ENCODE results near the gene HS6ST3.

DNA sequence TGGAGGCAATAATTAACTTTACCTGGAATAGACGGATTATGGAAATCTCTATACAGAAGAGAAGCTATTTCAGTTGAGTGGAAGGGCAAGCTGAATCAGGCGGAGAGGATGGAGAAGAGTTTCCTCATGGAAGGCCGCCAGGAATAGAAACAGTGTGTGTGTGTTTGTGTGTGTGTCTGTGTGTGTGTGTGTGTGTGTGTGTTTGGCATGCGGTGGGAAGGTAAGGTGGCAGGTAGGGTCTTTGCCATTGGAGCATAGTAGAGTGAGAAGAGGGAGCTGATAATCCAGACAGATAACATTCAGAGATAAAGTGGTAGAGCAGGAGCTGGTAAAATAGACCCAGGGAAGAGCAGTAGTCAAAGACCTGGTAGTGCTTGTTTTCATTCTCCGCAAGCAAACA, 9.2 kb upstream of the HS6ST3 start:
- TF ChIP-seq, protein P1, sequence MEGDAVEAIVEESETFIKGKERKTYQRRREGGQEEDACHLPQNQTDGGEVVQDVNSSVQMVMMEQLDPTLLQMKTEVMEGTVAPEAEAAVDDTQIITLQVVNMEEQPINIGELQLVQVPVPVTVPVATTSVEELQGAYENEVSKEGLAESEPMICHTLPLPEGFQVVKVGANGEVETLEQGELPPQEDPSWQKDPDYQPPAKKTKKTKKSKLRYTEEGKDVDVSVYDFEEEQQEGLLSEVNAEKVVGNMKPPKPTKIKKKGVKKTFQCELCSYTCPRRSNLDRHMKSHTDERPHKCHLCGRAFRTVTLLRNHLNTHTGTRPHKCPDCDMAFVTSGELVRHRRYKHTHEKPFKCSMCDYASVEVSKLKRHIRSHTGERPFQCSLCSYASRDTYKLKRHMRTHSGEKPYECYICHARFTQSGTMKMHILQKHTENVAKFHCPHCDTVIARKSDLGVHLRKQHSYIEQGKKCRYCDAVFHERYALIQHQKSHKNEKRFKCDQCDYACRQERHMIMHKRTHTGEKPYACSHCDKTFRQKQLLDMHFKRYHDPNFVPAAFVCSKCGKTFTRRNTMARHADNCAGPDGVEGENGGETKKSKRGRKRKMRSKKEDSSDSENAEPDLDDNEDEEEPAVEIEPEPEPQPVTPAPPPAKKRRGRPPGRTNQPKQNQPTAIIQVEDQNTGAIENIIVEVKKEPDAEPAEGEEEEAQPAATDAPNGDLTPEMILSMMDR (conservative IDR thresholded peaks at IDR 0.05 in 1 of 2, IDR thresholded peaks at IDR 0.05 in 1 of 2; ENCODE audit: extremely low read depth in 1 of 2, insufficient read depth in 1 of 2, low read depth in 1 of 2, low read length in 2 of 2): no peak
- TF ChIP-seq EZH2 (IDR thresholded peaks at IDR 0.05; ENCODE audit: borderline replicate concordance, low read length): no peak
